Hypothalamus (tissue), 51 donors: ENCODE measurements around the gene SULT1B1.

Experiments
- DNase-seq, 51 donors: peaks; one replicate each; lab custom pipeline; 2025; lab: John Stamatoyannopoulos, UW

SULT1B1 gene

DNA sequence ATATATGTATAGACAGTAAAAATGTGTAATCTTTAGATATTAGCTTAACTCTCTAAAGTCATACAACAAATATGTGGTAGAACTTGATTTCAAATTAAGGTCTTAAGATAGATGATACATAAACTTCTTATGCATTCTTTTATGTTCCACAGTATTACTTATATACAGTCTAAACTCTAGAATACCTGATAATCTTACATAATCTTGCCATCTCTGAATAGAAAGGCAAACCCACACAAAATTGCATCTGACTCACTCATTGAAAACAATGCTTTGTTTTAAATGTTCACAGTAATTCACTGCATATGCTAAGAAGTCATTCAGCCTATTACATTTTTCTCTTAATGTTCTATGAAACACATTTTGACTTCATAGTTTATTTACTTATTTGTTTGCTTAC is 10.1 kb downstream of the SULT1B1 start:
- no peak for DNase-seq

DNA sequence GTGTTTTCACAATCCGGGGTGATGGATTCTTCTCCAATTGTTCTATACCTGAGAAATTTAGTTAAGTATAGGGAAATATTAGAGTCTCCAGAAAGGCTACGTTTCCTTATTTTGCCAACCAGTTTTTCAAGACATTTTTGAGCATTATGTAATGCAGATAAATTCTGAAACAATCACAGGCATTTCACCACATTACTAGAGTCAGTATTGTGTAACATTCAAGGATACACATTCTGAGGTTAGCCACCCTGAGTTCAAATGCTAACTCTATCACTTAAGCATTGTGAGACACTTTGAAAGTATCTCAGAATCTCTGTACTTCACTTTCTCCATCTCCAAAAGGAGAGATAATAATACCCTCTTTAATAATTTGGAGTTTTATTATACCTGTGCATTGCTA is 10.6 kb downstream of the SULT1B1 start:
- DNase-seq, result no peak

DNA sequence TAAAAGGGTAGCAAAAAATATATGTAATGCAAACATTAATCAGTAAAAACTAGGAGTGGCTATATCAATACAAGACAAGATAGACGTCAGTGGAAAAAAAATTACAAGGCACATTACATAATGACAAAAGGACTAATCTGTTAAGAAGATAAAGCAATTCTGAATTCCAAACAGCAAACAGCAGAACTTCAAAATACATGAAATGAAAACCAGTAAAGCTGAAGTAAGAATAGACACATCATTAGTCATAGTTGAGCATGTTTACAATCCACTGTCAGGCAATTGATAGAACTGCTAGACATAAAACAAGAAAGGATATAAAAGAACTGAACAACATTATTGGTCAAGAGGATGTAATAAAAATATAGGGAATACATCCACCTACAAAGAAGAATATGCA is 12.2 kb downstream of the SULT1B1 start:
- DNase-seq, result no peak

- no peak for DNase-seq
Observed at GRCh38 chr4:69744157-69744478, 16.3 kb downstream of the SULT1B1 start.

GRCh38 chr4:69743476-69744156 is 16.8 kb downstream of the SULT1B1 start:
- DNase-seq, result no peak

DNA sequence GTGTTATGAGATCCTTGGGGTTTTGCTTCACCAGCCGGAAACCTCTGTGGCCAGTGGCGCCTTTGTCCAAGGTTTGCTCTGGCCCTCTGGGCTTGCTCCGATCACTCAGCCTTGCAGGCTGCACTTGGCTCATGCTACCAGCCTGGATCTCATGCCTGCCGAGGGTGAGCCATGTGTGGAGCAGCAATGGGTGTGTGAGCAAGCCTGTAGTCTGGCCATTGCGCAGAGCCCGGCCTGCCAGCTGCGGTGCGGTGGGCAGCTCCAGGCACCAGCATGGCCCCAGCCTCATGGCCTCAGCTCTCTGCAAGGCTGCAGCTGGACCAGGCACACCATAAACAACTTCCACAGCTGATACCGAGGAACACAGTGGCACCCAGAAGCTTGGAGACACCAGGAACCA is 17.8 kb downstream of the SULT1B1 start:
- DNase-seq, result no peak

GRCh38 chr4:69738872-69739271 is 21.5 kb downstream of the SULT1B1 start:
- no peak for DNase-seq

GRCh38 chr4:69735119-69735518 is 25.3 kb downstream of the SULT1B1 start:
- DNase-seq, result no peak

GRCh38 chr4:69731847-69732246 is 28.6 kb downstream of the SULT1B1 start:
- DNase-seq, result no peak

DNA sequence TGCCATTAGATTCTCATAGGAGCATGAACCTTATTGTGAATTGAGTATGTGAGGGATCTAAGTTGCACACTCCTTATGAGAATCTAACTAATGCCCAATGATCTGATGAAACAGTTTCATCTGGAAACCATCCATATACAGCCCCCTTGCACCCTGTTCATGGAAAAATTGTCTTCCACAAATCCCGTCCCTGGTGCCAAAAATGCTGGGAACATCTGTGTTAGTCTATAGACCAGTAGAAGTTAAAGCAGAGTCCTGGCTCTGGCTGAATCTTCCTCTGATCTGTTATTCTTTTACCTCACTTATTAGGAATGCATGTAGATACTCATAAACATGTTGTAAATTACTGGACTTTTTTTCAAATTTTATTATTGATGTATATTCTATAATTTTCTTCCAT is 29.2 kb downstream of the SULT1B1 start:
- DNase-seq, result no peak

- DNase-seq, result no peak
Observed at GRCh38 chr4:69730002-69730401, 30.4 kb downstream of the SULT1B1 start.

DNA sequence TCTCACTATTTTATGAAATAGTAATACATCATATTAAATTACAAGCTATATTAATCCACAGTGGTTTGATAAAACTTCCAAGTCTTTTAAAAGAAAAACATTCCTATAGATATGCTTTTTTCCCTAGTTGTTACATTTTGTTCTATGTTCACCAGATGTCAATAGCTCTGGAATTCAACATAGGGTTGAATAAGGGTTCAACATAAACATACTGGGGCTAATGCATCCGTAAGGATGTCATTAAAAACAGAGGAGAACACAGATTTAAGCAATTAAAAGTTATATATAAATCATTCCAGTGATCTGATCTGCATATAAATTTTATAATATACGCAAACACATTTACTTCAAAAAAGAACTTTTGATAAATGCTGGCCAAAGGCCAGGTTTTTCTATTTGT is 32.5 kb downstream of the SULT1B1 start:
- no peak for DNase-seq

GRCh38 chr4:69727426-69727825 is 33.0 kb downstream of the SULT1B1 start:
- DNase-seq, result no peak

GRCh38 chr4:69726971-69727370 is 33.4 kb downstream of the SULT1B1 start:
- DNase-seq, result no peak

GRCh38 chr4:69718396-69719271 is 41.8 kb downstream of the SULT1B1 start:
- no peak for DNase-seq

DNA sequence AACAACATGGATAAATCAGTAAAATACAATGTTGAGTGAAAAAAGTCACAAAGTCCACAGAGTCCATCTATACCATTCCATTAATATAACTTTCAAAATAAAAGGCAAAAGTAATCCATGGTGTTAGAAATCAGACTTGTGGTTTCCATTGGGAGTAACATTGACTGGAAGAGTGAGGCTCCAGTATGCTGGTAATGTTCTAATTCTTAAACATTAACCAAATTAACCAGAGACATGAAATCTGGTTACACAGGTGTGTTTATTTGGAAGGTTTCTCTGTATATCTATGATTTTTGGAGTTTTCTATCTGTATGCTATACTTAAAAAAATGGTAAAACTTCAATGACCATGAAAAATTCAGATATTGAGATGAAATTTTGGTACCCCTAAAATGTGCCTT is 42.6 kb downstream of the SULT1B1 start:
- no peak for DNase-seq

DNA sequence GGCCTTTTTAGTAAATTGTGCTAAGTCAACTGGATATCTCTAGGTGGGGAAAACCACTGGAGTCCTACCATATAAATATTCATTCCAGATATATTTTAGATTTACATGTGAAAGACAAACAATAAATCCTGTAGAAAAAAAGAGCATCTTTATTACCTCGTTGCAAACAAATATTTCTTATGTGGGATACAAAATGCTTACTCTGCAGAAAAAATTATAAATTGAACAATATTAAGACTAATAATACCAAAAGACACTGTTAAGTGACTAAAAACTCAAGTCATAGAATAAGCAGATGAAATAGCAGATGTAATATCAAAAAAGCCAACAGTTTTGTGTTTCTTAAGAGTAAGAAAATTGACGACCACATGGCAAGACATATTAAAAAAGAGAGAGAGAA is 43.8 kb downstream of the SULT1B1 start:
- DNase-seq, result no peak

GRCh38 chr4:69714086-69714485 is 46.3 kb downstream of the SULT1B1 start:
- no peak for DNase-seq

DNA sequence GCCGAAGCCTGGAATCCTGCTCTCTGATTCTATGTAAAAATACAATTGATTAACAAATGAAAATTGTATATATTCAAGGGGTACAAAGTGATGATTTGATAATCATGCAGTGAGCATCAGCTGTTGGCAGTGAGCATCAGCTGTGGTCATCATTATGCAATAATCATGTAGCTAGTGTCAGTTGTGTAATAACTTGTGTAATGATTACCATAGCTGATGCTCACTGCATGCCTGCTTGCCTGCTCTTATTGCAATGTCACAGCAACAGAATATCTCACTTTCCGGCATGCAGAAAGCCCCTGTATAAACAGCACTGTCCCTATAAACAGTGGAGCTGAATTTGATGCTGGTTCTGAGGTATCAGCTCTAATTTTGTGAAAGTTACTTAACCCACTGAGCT is 46.8 kb downstream of the SULT1B1 start:
- DNase-seq, result no peak

DNA sequence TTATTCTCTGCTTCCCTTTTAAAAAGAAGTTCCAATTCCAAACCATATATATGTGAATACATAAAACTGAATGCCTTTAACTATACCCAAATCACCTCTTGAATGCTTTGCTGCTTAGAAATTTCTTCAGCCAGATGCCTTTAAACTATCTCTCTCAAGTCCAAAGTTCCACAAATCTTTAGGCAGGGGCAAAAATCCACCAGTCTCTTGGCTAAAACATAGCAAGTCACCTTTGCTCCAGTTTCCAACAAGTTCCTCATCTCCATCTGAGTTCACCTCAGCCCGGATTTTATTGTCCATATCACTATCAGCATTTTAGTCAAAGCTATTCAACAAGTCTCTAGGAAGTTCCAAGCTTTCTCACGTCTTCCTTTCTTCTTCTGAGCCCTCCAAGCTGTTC is 49.8 kb downstream of the SULT1B1 start:
- no peak for DNase-seq

DNA sequence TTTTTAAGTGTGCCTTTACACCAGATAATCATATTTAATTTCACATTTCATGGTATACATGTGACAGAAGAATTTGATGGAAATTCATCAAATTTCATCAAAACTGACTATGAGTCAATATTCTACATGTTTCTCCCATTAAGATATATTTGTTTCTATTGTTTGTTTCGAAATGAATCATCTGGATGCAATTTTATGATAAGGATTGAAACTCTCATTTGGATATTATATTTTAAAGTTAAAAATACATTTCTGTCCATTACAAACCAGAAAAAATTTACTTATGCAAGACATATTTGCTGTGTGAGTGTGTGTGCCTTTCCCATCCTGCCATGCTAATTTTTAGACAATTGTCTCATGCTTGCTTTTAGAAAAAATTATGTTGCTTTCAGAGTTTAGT is 52.2 kb downstream of the SULT1B1 start:
- no peak for DNase-seq

GRCh38 chr4:69707807-69708206 is 52.6 kb downstream of the SULT1B1 start:
- DNase-seq, result no peak
